Measurements from ENCODE around the gene SLC43A3. TPM values are rescaled to one million over a fixed set of nuclear protein-coding genes. Genes with fewer than 3 reads are reported as not detected.

Gene SLC43A3
- total and polyA plus RNA-seq, 2 donors (not counting 3 experiments of a cell fraction or from before 2014, with no cell fraction given): 68.9 to 104 TPM

DNA sequence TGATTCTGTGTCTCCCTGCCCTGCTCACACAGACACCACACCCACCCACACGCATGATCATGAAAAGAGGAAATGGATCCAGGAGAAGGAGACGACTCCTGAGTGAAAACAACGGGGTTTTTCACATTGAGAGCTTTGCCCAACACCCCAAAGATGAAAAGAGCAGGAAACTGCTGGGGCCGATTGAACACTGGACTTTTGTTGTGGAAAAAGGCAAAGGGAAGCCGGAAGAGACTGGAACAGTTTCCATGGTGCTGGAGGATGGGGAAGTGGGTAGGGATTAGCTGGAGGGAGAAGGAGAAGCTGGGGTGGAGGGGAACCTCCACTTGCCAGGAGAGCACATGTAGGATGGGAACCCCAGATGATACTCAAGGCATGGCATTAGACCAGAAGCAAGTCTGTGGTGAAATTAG, 5.2 kb upstream of the SLC43A3 start:
- dilution Hi-C loops (cut with MboI; ENCODE audit: extremely low pct_ligation_motif_present, low sequenced_read_pairs): no loop called here

DNA sequence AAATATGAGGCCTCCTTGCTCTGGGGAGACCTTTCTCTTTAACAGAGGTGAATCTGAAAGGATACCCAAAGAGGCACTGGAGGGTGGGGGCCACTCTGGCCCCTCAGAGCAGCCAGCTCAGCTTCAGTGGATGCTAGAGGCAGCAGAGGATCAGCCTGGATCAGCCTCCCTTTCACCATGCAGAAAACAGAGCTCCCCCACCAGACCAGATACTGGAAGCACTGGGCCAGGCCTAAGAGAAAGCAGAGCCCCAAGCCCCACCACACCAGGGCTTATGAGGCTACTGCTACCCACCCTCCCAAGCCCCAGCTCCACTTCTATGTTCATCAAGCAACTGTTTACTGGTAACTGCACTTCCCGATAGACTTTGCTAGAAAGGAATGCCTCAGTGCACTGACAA, 4.0 kb upstream of the SLC43A3 start:
- H2AFZ ChIP-seq (ENCODE audit: low read depth, low read length): no peak overlapping the region
- no peaks in the 10 kb centered on the region for H3K9me1 ChIP-seq (replicated peaks; ENCODE audit: control insufficient read depth, extremely low read depth, insufficient read depth, low read length)
- H3K36me3 ChIP-seq (ENCODE audit: control insufficient read depth in 2 of 2, extremely low read depth in 1 of 2, insufficient read depth in 2 of 2, low read length in 2 of 2): no peaks in the 10 kb centered on the region
- dilution Hi-C loops (cut with MboI; ENCODE audit: extremely low pct_ligation_motif_present, low sequenced_read_pairs) (no loop called here), intact Hi-C loops (cut with micrococcal nuclease) (no loop called here)
- H4K20me1 ChIP-seq (replicated peaks; ENCODE audit: control insufficient read depth, extremely low read depth, insufficient read depth, low read length): no peaks in the 10 kb centered on the region
- no peak overlapping the region for H3K4me2 ChIP-seq (ENCODE audit: insufficient read depth, low read length)
- H3K27ac ChIP-seq (ENCODE audit: insufficient read depth, low read depth, low read length): no peak overlapping the region
- peaks cover 7% of the 10 kb centered on the region for H3K79me2 ChIP-seq (ENCODE audit: control insufficient read depth, insufficient read depth, low read length)
- H3K27me3 ChIP-seq (ENCODE audit: control insufficient read depth in 2 of 2, insufficient read depth in 2 of 2, low read length in 2 of 2): peaks cover 4 to 9% of the 10 kb centered on the region in 2 experiments
- TF ChIP-seq, protein P1, sequence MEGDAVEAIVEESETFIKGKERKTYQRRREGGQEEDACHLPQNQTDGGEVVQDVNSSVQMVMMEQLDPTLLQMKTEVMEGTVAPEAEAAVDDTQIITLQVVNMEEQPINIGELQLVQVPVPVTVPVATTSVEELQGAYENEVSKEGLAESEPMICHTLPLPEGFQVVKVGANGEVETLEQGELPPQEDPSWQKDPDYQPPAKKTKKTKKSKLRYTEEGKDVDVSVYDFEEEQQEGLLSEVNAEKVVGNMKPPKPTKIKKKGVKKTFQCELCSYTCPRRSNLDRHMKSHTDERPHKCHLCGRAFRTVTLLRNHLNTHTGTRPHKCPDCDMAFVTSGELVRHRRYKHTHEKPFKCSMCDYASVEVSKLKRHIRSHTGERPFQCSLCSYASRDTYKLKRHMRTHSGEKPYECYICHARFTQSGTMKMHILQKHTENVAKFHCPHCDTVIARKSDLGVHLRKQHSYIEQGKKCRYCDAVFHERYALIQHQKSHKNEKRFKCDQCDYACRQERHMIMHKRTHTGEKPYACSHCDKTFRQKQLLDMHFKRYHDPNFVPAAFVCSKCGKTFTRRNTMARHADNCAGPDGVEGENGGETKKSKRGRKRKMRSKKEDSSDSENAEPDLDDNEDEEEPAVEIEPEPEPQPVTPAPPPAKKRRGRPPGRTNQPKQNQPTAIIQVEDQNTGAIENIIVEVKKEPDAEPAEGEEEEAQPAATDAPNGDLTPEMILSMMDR (IDR thresholded peaks at IDR 0.05; ENCODE audit: extremely low read depth in 1 of 2, insufficient read depth in 1 of 2, low read depth in 1 of 2, low read length in 2 of 2): no peak
- H3K9me3 ChIP-seq (replicated peaks; ENCODE audit: control insufficient read depth, insufficient read depth, low read length): no peaks in the 10 kb centered on the region
- H3K9ac ChIP-seq (replicated peaks; ENCODE audit: extremely low read depth, insufficient read depth, low read length): no peak overlapping the region
- peaks cover 12% of the 10 kb centered on the region for H3K4me1 ChIP-seq (ENCODE audit: control insufficient read depth, extremely low read depth, insufficient read depth, low read length)
- no TSS peak for BruUV-seq (replicated peaks)
- H3K4me3 ChIP-seq (replicated peaks in 1 of 3; ENCODE audit: insufficient read depth in 1 of 3, low read depth in 1 of 3, low read length in 3 of 3): no peak overlapping the region
- ChIA-PET CTCF (interaction anchor here (0.5 to 1.9 kb wide), 10 partner anchors 9 to 85 kb away, joined by 3 to 9 read pairs (median 4); partner anchors contain the start of gene RTN4RL2), POLR2A (no interaction called here)
- no peak for FAIRE-seq
- DNase-seq (ENCODE audit: low read depth, low spot score): no peak

More for the DNA sequence above, 5.2 kb upstream of the SLC43A3 start:
- H3K4me3 ChIP-seq (replicated peaks in 1 of 3; ENCODE audit: insufficient read depth in 1 of 3, low read depth in 1 of 3, low read length in 3 of 3): no peak overlapping the region
- no peak overlapping the region for H3K27ac ChIP-seq (ENCODE audit: insufficient read depth, low read depth, low read length)
- H3K27me3 ChIP-seq (ENCODE audit: control insufficient read depth in 2 of 2, insufficient read depth in 2 of 2, low read length in 2 of 2): peaks cover 4 to 9% of the 10 kb centered on the region in 2 experiments
- H3K79me2 ChIP-seq (ENCODE audit: control insufficient read depth, insufficient read depth, low read length): no peaks in the 10 kb centered on the region
- BruUV-seq (replicated peaks): no TSS peak
- H3K9me3 ChIP-seq (replicated peaks; ENCODE audit: control insufficient read depth, insufficient read depth, low read length): no peaks in the 10 kb centered on the region
- TF ChIP-seq, protein P2, sequence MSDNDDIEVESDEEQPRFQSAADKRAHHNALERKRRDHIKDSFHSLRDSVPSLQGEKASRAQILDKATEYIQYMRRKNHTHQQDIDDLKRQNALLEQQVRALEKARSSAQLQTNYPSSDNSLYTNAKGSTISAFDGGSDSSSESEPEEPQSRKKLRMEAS (IDR thresholded peaks at IDR 0.05; ENCODE audit: insufficient read depth, insufficient read length): no peak
- TF ChIP-seq MYC (IDR thresholded peaks at IDR 0.05; ENCODE audit: low read depth, low read length): no peak
- no peak for TF ChIP-seq GATA2 (IDR thresholded peaks at IDR 0.05; ENCODE audit: insufficient read depth, insufficient read length, low read depth, low read length)
- TF ChIP-seq JUN (IDR thresholded peaks at IDR 0.05; ENCODE audit: borderline replicate concordance, insufficient read depth, insufficient read length, low read depth): no peak
- DNase-seq (ENCODE audit: low read depth, low spot score) (no peak), FAIRE-seq (no peak)
- H3K9ac ChIP-seq (replicated peaks; ENCODE audit: extremely low read depth, insufficient read depth, low read length): no peak overlapping the region
- no peak overlapping the region for H3K4me2 ChIP-seq (ENCODE audit: insufficient read depth, low read length)
- intact Hi-C loops (cut with micrococcal nuclease): no loop called here
- H4K20me1 ChIP-seq (replicated peaks; ENCODE audit: control insufficient read depth, extremely low read depth, insufficient read depth, low read length): no peaks in the 10 kb centered on the region
- ChIA-PET CTCF (interaction anchor here (0.6 to 1.8 kb wide), 3 partner anchors 8 to 26 kb away, joined by 3 to 5 read pairs (median 3); no protein-coding TSS in a partner anchor), POLR2A (no interaction called here)
- no peaks in the 10 kb centered on the region for H3K36me3 ChIP-seq (ENCODE audit: control insufficient read depth in 2 of 2, extremely low read depth in 1 of 2, insufficient read depth in 2 of 2, low read length in 2 of 2)
- no peak overlapping the region for H2AFZ ChIP-seq (ENCODE audit: low read depth, low read length)
- H3K4me1 ChIP-seq (ENCODE audit: control insufficient read depth, extremely low read depth, insufficient read depth, low read length): peaks cover 2% of the 10 kb centered on the region
- no peaks in the 10 kb centered on the region for H3K9me1 ChIP-seq (replicated peaks; ENCODE audit: control insufficient read depth, extremely low read depth, insufficient read depth, low read length)
